T47D (cell line): ENCODE measurements around the gene TBCD.

Source experiments
- DNase-seq, 2 experiments: peaks; one replicate each; pipeline versions ENCODE4 v3.0.0 to v3.0.0-alpha.2; 2011 to 2012; ENCODE audit warnings: low read depth in 1 of 2, low spot score in 1 of 2
- JUND ChIP-seq: IDR thresholded peaks from 2 replicates; pipeline ENCODE4 v1.6.1; 2012; ENCODE audit warnings: low read depth
- in situ Hi-C: cut with HindIII; loops from 2 replicates; pipeline ENCODE4 v1.10.0; 2016; ENCODE audit warnings: low sequenced_read_pairs, low pct_unique_long_range_greater_than_20kb

Gene TBCD

GRCh38 chr17:82805823-82806222 lies 54.0 kb downstream of the TBCD start:
- in situ Hi-C loops: no loop called here
- TF ChIP-seq JUND: no peak
- no peak for DNase-seq

- TF ChIP-seq JUND: no peak
- in situ Hi-C loops: no loop called here
- no peak for DNase-seq
Measured at GRCh38 chr17:82806645-82807044, 54.8 kb downstream of the TBCD start.

GRCh38 chr17:82807101-82807500 lies 55.2 kb downstream of the TBCD start:
- no peak for DNase-seq
- no peak for TF ChIP-seq JUND
- in situ Hi-C loops: no loop called here

- DNase-seq: no peak
- in situ Hi-C loops: no loop called here
- TF ChIP-seq JUND: no peak
Measured at GRCh38 chr17:82807562-82807961, 55.7 kb downstream of the TBCD start.

- TF ChIP-seq JUND: no peak
- no peak for DNase-seq
- in situ Hi-C loops: no loop called here
Measured at GRCh38 chr17:82808006-82808405, 56.1 kb downstream of the TBCD start.

GRCh38 chr17:82808921-82809905 lies 57.3 kb downstream of the TBCD start:
- no peak for TF ChIP-seq JUND
- DNase-seq: no peak
- in situ Hi-C loops: no loop called here

GRCh38 chr17:82810644-82811430 lies 59.0 kb downstream of the TBCD start:
- DNase-seq: no peak
- TF ChIP-seq JUND: no peak
- in situ Hi-C loops: no loop called here

GRCh38 chr17:82812058-82812457 lies 60.2 kb downstream of the TBCD start:
- TF ChIP-seq JUND: no peak
- in situ Hi-C loops: no loop called here
- no peak for DNase-seq

- no peak for DNase-seq
- TF ChIP-seq JUND: no peak
- in situ Hi-C loops: no loop called here
Measured at GRCh38 chr17:82812601-82813000, 60.7 kb downstream of the TBCD start.

- DNase-seq: no peak
- in situ Hi-C loops: no loop called here
- TF ChIP-seq JUND: no peak
Measured at GRCh38 chr17:82813299-82814051, 61.6 kb downstream of the TBCD start.

GRCh38 chr17:82814834-82815233 lies 63.0 kb downstream of the TBCD start:
- no peak for TF ChIP-seq JUND
- in situ Hi-C loops: no loop called here
- DNase-seq: no peak

- no peak for TF ChIP-seq JUND
- in situ Hi-C loops: no loop called here
- DNase-seq: no peak
Measured at GRCh38 chr17:82815354-82815753, 63.5 kb downstream of the TBCD start.
